Caco-2 (cell line): ENCODE data around the gene ZNF384. TPM values are rescaled to one million over a fixed set of nuclear protein-coding genes. Genes with fewer than 3 reads are reported as not detected.

Experiments
- BruUV-seq: library from RNA; stranded (reverse); fragments of 400-500 nt; replicated peaks from 2 replicates; lab custom pipeline; 2021; lab: Mats Ljungman, UMichigan
- CTCF ChIA-PET: fragments of 300-600 bp; sonication (Branson Sonifier 250); formaldehyde crosslinking; loops from one replicate; lab custom pipeline; 2022; ENCODE audit warnings: antibody characterized with exemption; lab: Charles Lee
- POLR2A ChIA-PET: fragments of 300-600 bp; sonication (Branson Sonifier 250); formaldehyde crosslinking; loops from one replicate; lab custom pipeline; 2022; ENCODE audit warnings: antibody characterized with exemption; lab: Charles Lee
- DNase-seq, 2 experiments: peaks; one replicate each; pipeline versions ENCODE4 v3.0.0 to v3.0.0-alpha.2; 2020 to 2022
- H3K27me3 ChIP-seq: replicated peaks from 2 replicates; pipeline ENCODE4 v1.6.0; 2011; ENCODE audit warnings: low read length; ENCODE audit not compliant: control insufficient read depth, insufficient read depth
- H3K36me3 ChIP-seq: 2 replicates; pipeline ENCODE4 v1.5.1; 2011; ENCODE audit warnings: low read length; ENCODE audit not compliant: control insufficient read depth, insufficient read depth
- H3K4me1 ChIP-seq: fragments of 250-450 bp; sonication (Bioruptor Pico); 2 replicates; pipeline ENCODE4 v1.5.1; 2020; ENCODE audit warnings: mild to moderate bottlenecking
- H3K4me3 ChIP-seq: 2 replicates; pipeline ENCODE4 v1.5.1; 2011; ENCODE audit warnings: low read depth, mild to moderate bottlenecking, control low read depth, low read length
- H3K9me3 ChIP-seq: fragments of 250-450 bp; sonication (Bioruptor Pico); 2 replicates; pipeline ENCODE4 v1.5.1; 2020; ENCODE audit warnings: mild to moderate bottlenecking, moderate library complexity
- H3K27ac Mint-ChIP-seq: one replicate; pipeline ENCODE4 v1.8.0; 2022; ENCODE audit warnings: mixed read lengths; ENCODE audit not compliant: unreplicated experiment
- H3K27me3 Mint-ChIP-seq: one replicate; pipeline ENCODE4 v1.8.0; 2022; ENCODE audit warnings: mixed read lengths; ENCODE audit not compliant: insufficient read depth, unreplicated experiment
- H3K36me3 Mint-ChIP-seq: one replicate; pipeline ENCODE4 v1.8.0; 2022; ENCODE audit warnings: mild to moderate bottlenecking, mixed read lengths; ENCODE audit not compliant: insufficient read depth, unreplicated experiment
- H3K4me1 Mint-ChIP-seq: one replicate; pipeline ENCODE4 v1.8.0; 2022; ENCODE audit warnings: low read depth, mixed read lengths; ENCODE audit not compliant: unreplicated experiment
- H3K4me3 Mint-ChIP-seq: one replicate; pipeline ENCODE4 v1.8.0; 2022; ENCODE audit warnings: mild to moderate bottlenecking, moderate library complexity, mixed read lengths; ENCODE audit not compliant: unreplicated experiment
- H3K9me3 Mint-ChIP-seq: one replicate; pipeline ENCODE4 v1.8.0; 2022; ENCODE audit warnings: mixed read lengths; ENCODE audit not compliant: unreplicated experiment
- intact Hi-C: fragments of 100-400 bp; cut with micrococcal nuclease; formaldehyde crosslinking; loops from one replicate; pipeline ENCODE4 v1.10.0; 2022; ENCODE audit not compliant: unreplicated experiment
- total RNA-seq: library from RNA; stranded (reverse); gene quantifications from 2 replicates; pipeline ENCODE4 v1.2.3, GENCODE V29; 2022
- TF ChIP-seq, protein P1 (sequence below), 2 experiments: fragments of 200-600 bp in 1 of 2; IDR thresholded peaks; 1 replicate in 1 of 2; 2 replicates in 1 of 2; pipeline versions ENCODE4 v1.5.1 to v1.8.0; 2011 to 2022; ENCODE audit warnings: antibody characterized with exemption in 1 of 2, control low read depth in 1 of 2, inconsistent platforms in 1 of 2, low read depth in 1 of 2, low read length in 1 of 2, mild to moderate bottlenecking in 1 of 2, moderate library complexity in 1 of 2; ENCODE audit not compliant: insufficient read depth in 1 of 2, severe bottlenecking in 1 of 2, unreplicated experiment in 1 of 2

Gene ZNF384
- total RNA-seq, 1 experiment from 2014 or later: 127 TPM

DNA sequence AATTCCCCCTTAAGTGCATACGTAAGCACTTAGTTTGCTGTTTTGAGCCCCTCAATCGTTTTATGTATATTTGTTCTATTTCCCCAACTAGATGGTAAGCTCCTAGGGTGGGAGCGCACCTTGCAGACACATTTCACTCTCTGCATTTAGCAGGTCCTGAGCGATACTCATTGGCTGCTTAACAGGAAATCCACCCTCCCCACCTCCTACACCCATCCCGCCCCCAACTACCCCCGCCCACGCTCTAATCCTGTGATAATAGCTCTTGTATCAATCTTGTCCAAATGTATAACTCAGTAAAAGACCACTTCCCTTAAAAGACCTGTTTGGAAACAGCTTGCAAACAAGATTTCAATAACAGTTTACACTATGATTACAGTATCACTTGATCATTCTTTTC lies 61.6 kb downstream of the ZNF384 start:
- no TSS peak for BruUV-seq
- no peaks in the 10 kb centered on the region for H3K9me3 Mint-ChIP-seq
- Histone ChIP-seq H3K36me3 (no peaks in the 10 kb centered on the region), H3K9me3 (no peaks in the 10 kb centered on the region), H3K27me3 (no peaks in the 10 kb centered on the region), H3K4me3 (no peak overlapping the region), H3K4me1 (peaks cover 6% of the 10 kb centered on the region)
- H3K36me3 Mint-ChIP-seq: no peaks in the 10 kb centered on the region
- TF ChIP-seq, protein P1, sequence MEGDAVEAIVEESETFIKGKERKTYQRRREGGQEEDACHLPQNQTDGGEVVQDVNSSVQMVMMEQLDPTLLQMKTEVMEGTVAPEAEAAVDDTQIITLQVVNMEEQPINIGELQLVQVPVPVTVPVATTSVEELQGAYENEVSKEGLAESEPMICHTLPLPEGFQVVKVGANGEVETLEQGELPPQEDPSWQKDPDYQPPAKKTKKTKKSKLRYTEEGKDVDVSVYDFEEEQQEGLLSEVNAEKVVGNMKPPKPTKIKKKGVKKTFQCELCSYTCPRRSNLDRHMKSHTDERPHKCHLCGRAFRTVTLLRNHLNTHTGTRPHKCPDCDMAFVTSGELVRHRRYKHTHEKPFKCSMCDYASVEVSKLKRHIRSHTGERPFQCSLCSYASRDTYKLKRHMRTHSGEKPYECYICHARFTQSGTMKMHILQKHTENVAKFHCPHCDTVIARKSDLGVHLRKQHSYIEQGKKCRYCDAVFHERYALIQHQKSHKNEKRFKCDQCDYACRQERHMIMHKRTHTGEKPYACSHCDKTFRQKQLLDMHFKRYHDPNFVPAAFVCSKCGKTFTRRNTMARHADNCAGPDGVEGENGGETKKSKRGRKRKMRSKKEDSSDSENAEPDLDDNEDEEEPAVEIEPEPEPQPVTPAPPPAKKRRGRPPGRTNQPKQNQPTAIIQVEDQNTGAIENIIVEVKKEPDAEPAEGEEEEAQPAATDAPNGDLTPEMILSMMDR (IDR thresholded peaks at IDR 0.05; ENCODE audit: insufficient read depth in 1 of 2, low read depth in 1 of 2, low read length in 1 of 2, severe bottlenecking in 1 of 2, unreplicated experiment in 1 of 2): no peak
- ChIA-PET CTCF (interaction anchor here (0.5 to 0.6 kb wide), 3 partner anchors 64 to 346 kb away, joined by 3 to 5 read pairs (median 3); no protein-coding TSS in a partner anchor), POLR2A (interaction anchor here (0.6 kb wide), 1 partner anchor 59 kb away, joined by 10 read pairs; no protein-coding TSS in a partner anchor)
- no peak for DNase-seq
- H3K4me3 Mint-ChIP-seq: no peak overlapping the region
- intact Hi-C loops: no loop called here
- H3K27me3 Mint-ChIP-seq: peaks cover 2% of the 10 kb centered on the region
- no peak overlapping the region for H3K27ac Mint-ChIP-seq
- peaks cover 7% of the 10 kb centered on the region for H3K4me1 Mint-ChIP-seq

DNA sequence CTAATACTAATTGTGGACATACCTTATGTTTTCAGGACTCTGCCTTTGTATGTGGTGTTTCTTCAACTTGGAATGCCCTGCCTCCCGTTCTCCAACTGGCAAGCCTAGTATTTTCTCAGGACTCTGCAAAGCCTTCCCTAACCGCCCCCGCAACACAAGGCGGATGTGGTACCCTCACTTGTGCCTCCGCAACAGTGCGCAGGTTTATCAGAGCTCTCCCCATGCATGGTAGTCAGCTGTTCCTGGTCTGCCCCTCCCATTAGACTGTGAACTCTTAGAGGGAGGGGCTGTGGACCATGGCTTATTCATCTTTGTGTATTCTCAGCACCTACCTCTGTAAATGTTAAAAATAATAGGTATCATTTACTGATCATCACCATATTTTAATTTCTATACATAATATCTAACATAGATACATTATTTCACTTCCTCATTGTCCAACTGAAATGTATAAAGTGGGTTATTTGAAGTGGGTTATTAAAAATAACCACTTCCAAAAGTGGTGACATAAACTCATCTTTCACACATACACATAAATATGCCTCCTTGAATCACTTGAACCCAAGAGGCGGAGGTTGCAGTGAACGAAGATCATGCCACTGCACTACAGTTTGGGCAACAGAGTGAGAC lies 62.4 kb downstream of the ZNF384 start:
- H3K36me3 ChIP-seq: no peaks in the 10 kb centered on the region
- Mint-ChIP-seq H3K4me1 (no peaks in the 10 kb centered on the region), H3K9me3 (no peaks in the 10 kb centered on the region), H3K27ac (no peak overlapping the region), H3K4me3 (no peak overlapping the region), H3K27me3 (peaks cover 2% of the 10 kb centered on the region), H3K36me3 (no peaks in the 10 kb centered on the region)
- no peaks in the 10 kb centered on the region for H3K27me3 ChIP-seq
- ChIA-PET POLR2A (no interaction called here), CTCF (no interaction called here)
- BruUV-seq: no TSS peak
- H3K4me3 ChIP-seq: no peak overlapping the region
- TF ChIP-seq, protein P1 (IDR thresholded peaks at IDR 0.05; ENCODE audit: insufficient read depth in 1 of 2, low read depth in 1 of 2, low read length in 1 of 2, severe bottlenecking in 1 of 2, unreplicated experiment in 1 of 2): no peak
- H3K4me1 ChIP-seq: no peaks in the 10 kb centered on the region
- DNase-seq: no peak
- intact Hi-C loops: no loop called here
- no peaks in the 10 kb centered on the region for H3K9me3 ChIP-seq

DNA sequence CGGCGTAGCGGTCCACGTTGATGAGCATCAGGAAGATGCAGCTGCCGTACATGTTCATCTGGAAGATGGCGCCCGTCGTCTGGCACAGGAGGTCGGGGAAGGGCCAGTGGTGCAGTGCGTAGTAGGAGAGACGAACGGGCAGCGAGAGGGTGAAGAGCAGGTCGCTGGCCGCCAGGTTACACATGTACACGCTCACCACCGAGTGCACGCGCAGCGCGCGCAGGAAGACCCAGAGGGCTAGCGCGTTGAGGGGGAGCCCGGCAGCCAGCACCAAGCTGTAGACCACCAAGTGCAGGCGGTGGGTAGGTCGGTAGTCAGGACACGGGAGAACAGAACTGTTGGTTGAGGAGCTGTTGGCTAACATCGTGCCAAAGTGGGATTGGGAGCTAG lies 68.3 kb downstream of the ZNF384 start:
- CTCF ChIA-PET: interaction anchor here (0.6 to 0.8 kb wide), 4 partner anchors 51 to 211 kb away, joined by 3 to 5 read pairs (median 3); no protein-coding TSS in a partner anchor
- no TSS peak for BruUV-seq
- no peaks in the 10 kb centered on the region for H3K9me3 Mint-ChIP-seq

More for the DNA sequence above, 68.3 kb downstream of the ZNF384 start:
- Histone ChIP-seq H3K27me3 (no peaks in the 10 kb centered on the region), H3K36me3 (no peaks in the 10 kb centered on the region), H3K9me3 (no peaks in the 10 kb centered on the region), H3K4me1 (no peaks in the 10 kb centered on the region), H3K4me3 (no peak overlapping the region)
- Mint-ChIP-seq H3K27me3 (no peaks in the 10 kb centered on the region), H3K4me3 (no peak overlapping the region), H3K4me1 (no peaks in the 10 kb centered on the region), H3K36me3 (no peaks in the 10 kb centered on the region), H3K27ac (no peak overlapping the region)
- POLR2A ChIA-PET: no interaction called here
- DNase-seq: no peak
- TF ChIP-seq, protein P1 (IDR thresholded peaks at IDR 0.05; ENCODE audit: insufficient read depth in 1 of 2, low read depth in 1 of 2, low read length in 1 of 2, severe bottlenecking in 1 of 2, unreplicated experiment in 1 of 2): no peak
- intact Hi-C loops: no loop called here
